Superior temporal gyrus (tissue), 1 donor: ENCODE results near the gene PKP1.
A peak's percentile ranks its signal among the peaks of the same experiment; 100 is the strongest.

ENCODE experiments used
- DNase-seq: peaks from one replicate; pipeline ENCODE4 v3.0.0-alpha.2; 2016; ENCODE audit errors: extremely low spot score

The PKP1 gene

GRCh38 chr1:201260648-201261311, 22.5 kb upstream of the PKP1 start:
- no peak for DNase-seq

- DNase-seq, result no peak
Observed at GRCh38 chr1:201261771-201262547, 21.3 kb upstream of the PKP1 start.

- no peak for DNase-seq
Observed at GRCh38 chr1:201262963-201263608, 20.2 kb upstream of the PKP1 start.

GRCh38 chr1:201264072-201264471, 19.2 kb upstream of the PKP1 start:
- DNase-seq, result no peak

GRCh38 chr1:201264554-201264953, 18.8 kb upstream of the PKP1 start:
- DNase-seq, result no peak

- no peak for DNase-seq
Observed at GRCh38 chr1:201265756-201266155, 17.6 kb upstream of the PKP1 start.

GRCh38 chr1:201266276-201266675, 17.0 kb upstream of the PKP1 start:
- no peak for DNase-seq

GRCh38 chr1:201266774-201267173, 16.5 kb upstream of the PKP1 start:
- DNase-seq, result no peak

- DNase-seq, result no peak
Observed at GRCh38 chr1:201267481-201268229, 15.7 kb upstream of the PKP1 start.

GRCh38 chr1:201268604-201269151, 14.6 kb upstream of the PKP1 start:
- peak; percentile 47 for DNase-seq

- no peak for DNase-seq
Observed at GRCh38 chr1:201269281-201269680, 14.0 kb upstream of the PKP1 start.

- no peak for DNase-seq
Observed at GRCh38 chr1:201269900-201270410, 13.4 kb upstream of the PKP1 start.

- no peak for DNase-seq
Observed at GRCh38 chr1:201270616-201271390, 12.5 kb upstream of the PKP1 start.

GRCh38 chr1:201272799-201273198, 10.5 kb upstream of the PKP1 start:
- DNase-seq, result no peak

GRCh38 chr1:201274616-201275252, 8.6 kb upstream of the PKP1 start:
- DNase-seq, result no peak

- DNase-seq, result no peak
Observed at GRCh38 chr1:201275253-201275666, 8.0 kb upstream of the PKP1 start.

- DNase-seq, result no peak
Observed at GRCh38 chr1:201276891-201277290, 6.4 kb upstream of the PKP1 start.

- DNase-seq, result no peak
Observed at GRCh38 chr1:201277441-201277840, 5.9 kb upstream of the PKP1 start.

GRCh38 chr1:201279313-201279712, 4.0 kb upstream of the PKP1 start:
- DNase-seq, result no peak

GRCh38 chr1:201280884-201281283, 2.4 kb upstream of the PKP1 start:
- no peak for DNase-seq
